ENCODE data around the gene MYBBP1A.

Gene MYBBP1A

GRCh38 chr17:4533523-4534504, 21.4 kb downstream of the MYBBP1A start:
- Histone ChIP-seq H3K9ac (ENCODE audit: low read length) (no peak overlapping the region), H4K20me1 (ENCODE audit: insufficient read depth, low read length) (peaks cover 14% of the 10 kb centered on the region), H3K27me3 (ENCODE audit: low read depth, low read length) (peaks cover 4% of the 10 kb centered on the region; the same call in 1 of the 2 replicates), H3K36me3 (replicated peaks; ENCODE audit: low read depth, low read length) (no peaks in the 10 kb centered on the region), H2AFZ (ENCODE audit: low read depth, low read length) (no peak overlapping the region), H3K9me3 (ENCODE audit: insufficient read depth, low read length) (no peaks in the 10 kb centered on the region), H3K4me3 (ENCODE audit: low read length) (no peak overlapping the region), H3K4me2 (ENCODE audit: low read length) (no peak overlapping the region), H3K27ac (ENCODE audit: low read length) (no peak overlapping the region), H3K79me2 (ENCODE audit: low read length) (no peaks in the 10 kb centered on the region), H3K4me1 (ENCODE audit: low read length) (no peaks in the 10 kb centered on the region)
- TF ChIP-seq EZH2phosphoT487 (IDR thresholded peaks at IDR 0.05; ENCODE audit: low read depth) (no peak), CTCF (IDR thresholded peaks at IDR 0.05; ENCODE audit: low read depth, low read length) (no peak)

- H3K4me2 ChIP-seq (ENCODE audit: low read length), result no peak overlapping the region
- no peak overlapping the region for H3K27ac ChIP-seq (ENCODE audit: low read length)
- H3K27me3 ChIP-seq (ENCODE audit: low read depth, low read length), result peaks cover 4% of the 10 kb centered on the region; the same call in 1 of the 2 replicates
- no peak overlapping the region for H3K4me3 ChIP-seq (ENCODE audit: low read length)
- H3K36me3 ChIP-seq (replicated peaks; ENCODE audit: low read depth, low read length), result no peaks in the 10 kb centered on the region
- no peaks in the 10 kb centered on the region for H3K4me1 ChIP-seq (ENCODE audit: low read length)
- H3K9me3 ChIP-seq (ENCODE audit: insufficient read depth, low read length), result no peaks in the 10 kb centered on the region
- H4K20me1 ChIP-seq (ENCODE audit: insufficient read depth, low read length), result peaks cover 11% of the 10 kb centered on the region
- H2AFZ ChIP-seq (ENCODE audit: low read depth, low read length), result no peak overlapping the region
- H3K79me2 ChIP-seq (ENCODE audit: low read length), result no peaks in the 10 kb centered on the region
- H3K9ac ChIP-seq (ENCODE audit: low read length), result no peak overlapping the region
- no peak for TF ChIP-seq CTCF (IDR thresholded peaks at IDR 0.05; ENCODE audit: low read depth, low read length)
- TF ChIP-seq EZH2phosphoT487 (IDR thresholded peaks at IDR 0.05; ENCODE audit: low read depth), result no peak
These were observed 22.2 kb downstream of the MYBBP1A start for GRCh38 chr17:4532860-4533522.

- H3K27ac ChIP-seq (ENCODE audit: low read length), result no peak overlapping the region
- H3K9ac ChIP-seq (ENCODE audit: low read length), result no peak overlapping the region
- no peaks in the 10 kb centered on the region for H3K79me2 ChIP-seq (ENCODE audit: low read length)
- no peak overlapping the region for H3K4me3 ChIP-seq (ENCODE audit: low read length)
- H3K36me3 ChIP-seq (replicated peaks; ENCODE audit: low read depth, low read length), result no peaks in the 10 kb centered on the region
- H2AFZ ChIP-seq (ENCODE audit: low read depth, low read length), result no peak overlapping the region
- H3K9me3 ChIP-seq (ENCODE audit: insufficient read depth, low read length), result no peaks in the 10 kb centered on the region
- no peak for TF ChIP-seq CTCF (IDR thresholded peaks at IDR 0.05; ENCODE audit: low read depth, low read length)
- TF ChIP-seq EZH2phosphoT487 (IDR thresholded peaks at IDR 0.05; ENCODE audit: low read depth), result no peak
- no peaks in the 10 kb centered on the region for H3K4me1 ChIP-seq (ENCODE audit: low read length)
- no peak overlapping the region for H3K4me2 ChIP-seq (ENCODE audit: low read length)
- peaks cover 6% of the 10 kb centered on the region; the same call in 1 of the 2 replicates for H3K27me3 ChIP-seq (ENCODE audit: low read depth, low read length)
- H4K20me1 ChIP-seq (ENCODE audit: insufficient read depth, low read length), result peaks cover 6% of the 10 kb centered on the region; the same call in 1 of the 2 replicates
These were observed 23.0 kb downstream of the MYBBP1A start for GRCh38 chr17:4531988-4532736.
